ENCODE data around the gene TIAM1. TPM values are rescaled to one million over a fixed set of nuclear protein-coding genes. Genes with fewer than 3 reads are reported as not detected.

Gene TIAM1
- total RNA-seq, 1 donor from 2014 or later, result 2.7 TPM

GRCh38 chr21:31248598-31248997, 95.5 kb downstream of the TIAM1 start:
- no peaks in the 10 kb centered on the region for H3K4me1 ChIP-seq
- no peak overlapping the region for H3K27ac ChIP-seq
- DNase-seq (ENCODE audit: low spot score in 2 of 2), result no peak
- intact Hi-C loops (cut with DNase I), result no loop called here
- no peaks in the 10 kb centered on the region for H3K27me3 ChIP-seq
- no peak for TF ChIP-seq CTCF (IDR thresholded peaks at IDR 0.05)
- no peaks in the 10 kb centered on the region for H3K9me3 ChIP-seq
- no peaks in the 10 kb centered on the region for H3K36me3 ChIP-seq
- no peak overlapping the region for H3K4me3 ChIP-seq

GRCh38 chr21:31243611-31244010, 100.5 kb downstream of the TIAM1 start:
- DNase-seq (ENCODE audit: low spot score in 2 of 2), result no peak
- Histone ChIP-seq H3K36me3 (no peaks in the 10 kb centered on the region), H3K4me1 (no peaks in the 10 kb centered on the region), H3K9me3 (peaks cover 0 to 7% of the 10 kb centered on the region in 2 donors), H3K4me3 (no peak overlapping the region), H3K27ac (no peak overlapping the region), H3K27me3 (no peaks in the 10 kb centered on the region)
- intact Hi-C loops (cut with DNase I), result no loop called here
- TF ChIP-seq CTCF (IDR thresholded peaks at IDR 0.05), result no peak

- intact Hi-C loops (cut with DNase I), result no loop called here
- H3K4me3 ChIP-seq, result no peak overlapping the region
- H3K9me3 ChIP-seq, result no peaks in the 10 kb centered on the region
- H3K27ac ChIP-seq, result no peak overlapping the region
- no peaks in the 10 kb centered on the region for H3K27me3 ChIP-seq
- no peaks in the 10 kb centered on the region for H3K36me3 ChIP-seq
- no peaks in the 10 kb centered on the region for H3K4me1 ChIP-seq
- no peak for TF ChIP-seq CTCF (IDR thresholded peaks at IDR 0.05)
- DNase-seq (ENCODE audit: low spot score in 2 of 2), result no peak
Observed at GRCh38 chr21:31236528-31236927, 107.5 kb downstream of the TIAM1 start.

- Histone ChIP-seq H3K9me3 (no peaks in the 10 kb centered on the region), H3K4me3 (no peak overlapping the region), H3K27ac (no peak overlapping the region), H3K4me1 (no peaks in the 10 kb centered on the region), H3K27me3 (no peaks in the 10 kb centered on the region), H3K36me3 (no peaks in the 10 kb centered on the region)
- TF ChIP-seq CTCF (IDR thresholded peaks at IDR 0.05), result no peak
- intact Hi-C loops (cut with DNase I), result no loop called here
- DNase-seq (ENCODE audit: low spot score in 2 of 2), result no peak
Observed at GRCh38 chr21:31235671-31236450, 108.2 kb downstream of the TIAM1 start.

- H3K27me3 ChIP-seq, result no peaks in the 10 kb centered on the region
- no peaks in the 10 kb centered on the region for H3K9me3 ChIP-seq
- TF ChIP-seq CTCF (IDR thresholded peaks at IDR 0.05), result no peak
- H3K27ac ChIP-seq, result no peak overlapping the region
- H3K36me3 ChIP-seq, result no peaks in the 10 kb centered on the region
- no peaks in the 10 kb centered on the region for H3K4me1 ChIP-seq
- no peak for DNase-seq (ENCODE audit: low spot score in 2 of 2)
- intact Hi-C loops (cut with DNase I), result no loop called here
- H3K4me3 ChIP-seq, result no peak overlapping the region
Observed at GRCh38 chr21:31234936-31235335, 109.1 kb downstream of the TIAM1 start.

Data from ascending aorta (tissue), 2 donors.